ENCODE results near the gene RAI1. TPM values are rescaled to one million over a fixed set of nuclear protein-coding genes. Genes with fewer than 3 reads are reported as not detected.

The RAI1 gene
- total and polyA plus RNA-seq, 2 of the 8 experiments (the other 6 are each of a cell fraction or from before 2014, with no cell fraction given): 0.39 to 1.2 TPM

- TF ChIP-seq TEAD4 (IDR thresholded peaks at IDR 0.05; ENCODE audit: low read depth, low read length) (no peak), RNF2 (IDR thresholded peaks at IDR 0.05; ENCODE audit: borderline replicate concordance, low read depth, low read length, missing control alignments, poor library complexity, severe bottlenecking) (no peak), KDM5A (IDR thresholded peaks at IDR 0.05; ENCODE audit: low read length) (no peak), CBX5 (IDR thresholded peaks at IDR 0.05; ENCODE audit: low read depth, low read length) (no peak), CREB1 (IDR thresholded peaks at IDR 0.05) (peak; percentile 73), HDAC6 (IDR thresholded peaks at IDR 0.05; ENCODE audit: low read depth, low read length) (no peak), SIN3A (conservative IDR thresholded peaks at IDR 0.05 in 1 of 2, IDR thresholded peaks at IDR 0.05 in 1 of 2; ENCODE audit: low read depth in 1 of 2, low read length in 2 of 2) (no peak), NRF1 (IDR thresholded peaks at IDR 0.05; ENCODE audit: low read depth, low read length) (no peak), SP1 (IDR thresholded peaks at IDR 0.05; ENCODE audit: low read depth, low read length) (peak; percentile 44; the same call in 1 of the 2 replicates), POU5F1 (IDR thresholded peaks at IDR 0.05; ENCODE audit: low read depth, low read length) (no peak), CHD2 (IDR thresholded peaks at IDR 0.05; ENCODE audit: low read length) (0 out of 2 replicates have a peak, but pooled peaks have one; percentile 21), SP2 (IDR thresholded peaks at IDR 0.05; ENCODE audit: low read length) (no peak), BRCA1 (IDR thresholded peaks at IDR 0.05; ENCODE audit: low read depth, low read length) (no peak), KDM1A (IDR thresholded peaks at IDR 0.05; ENCODE audit: borderline replicate concordance, low read length) (0 out of 2 replicates have a peak, but pooled peaks have one; percentile 75)
- TF ChIP-seq, protein P1, sequence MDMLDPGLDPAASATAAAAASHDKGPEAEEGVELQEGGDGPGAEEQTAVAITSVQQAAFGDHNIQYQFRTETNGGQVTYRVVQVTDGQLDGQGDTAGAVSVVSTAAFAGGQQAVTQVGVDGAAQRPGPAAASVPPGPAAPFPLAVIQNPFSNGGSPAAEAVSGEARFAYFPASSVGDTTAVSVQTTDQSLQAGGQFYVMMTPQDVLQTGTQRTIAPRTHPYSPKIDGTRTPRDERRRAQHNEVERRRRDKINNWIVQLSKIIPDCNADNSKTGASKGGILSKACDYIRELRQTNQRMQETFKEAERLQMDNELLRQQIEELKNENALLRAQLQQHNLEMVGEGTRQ (IDR thresholded peaks at IDR 0.05; ENCODE audit: low read length): no peak
Measured at GRCh38 chr17:17663160-17664063, 17.8 kb upstream of the RAI1 start (continued).

Measured in H1 (cell line).